Erythroblast (primary cell): ENCODE results near the gene MAP1LC3A.
"Not testable (repeated sequence)": the region's sequence is repeated elsewhere in the genome, so short reads cannot be mapped to it uniquely, and the experiment has no call there.

Source experiments
- DNase-seq, 2 experiments: peaks; one replicate each; lab custom pipeline; 2025; lab: John Stamatoyannopoulos, UW
- GATA1 ChIP-seq: IDR thresholded peaks from 2 replicates; pipeline ENCODE4 v1.6.1; 2011; ENCODE audit warnings: low read depth, mild to moderate bottlenecking, control low read depth, low read length, moderate library complexity
- POLR2A ChIP-seq: IDR thresholded peaks from 2 replicates; pipeline ENCODE4 v1.6.1; 2011; ENCODE audit warnings: mild to moderate bottlenecking, low read length

Gene MAP1LC3A

DNA sequence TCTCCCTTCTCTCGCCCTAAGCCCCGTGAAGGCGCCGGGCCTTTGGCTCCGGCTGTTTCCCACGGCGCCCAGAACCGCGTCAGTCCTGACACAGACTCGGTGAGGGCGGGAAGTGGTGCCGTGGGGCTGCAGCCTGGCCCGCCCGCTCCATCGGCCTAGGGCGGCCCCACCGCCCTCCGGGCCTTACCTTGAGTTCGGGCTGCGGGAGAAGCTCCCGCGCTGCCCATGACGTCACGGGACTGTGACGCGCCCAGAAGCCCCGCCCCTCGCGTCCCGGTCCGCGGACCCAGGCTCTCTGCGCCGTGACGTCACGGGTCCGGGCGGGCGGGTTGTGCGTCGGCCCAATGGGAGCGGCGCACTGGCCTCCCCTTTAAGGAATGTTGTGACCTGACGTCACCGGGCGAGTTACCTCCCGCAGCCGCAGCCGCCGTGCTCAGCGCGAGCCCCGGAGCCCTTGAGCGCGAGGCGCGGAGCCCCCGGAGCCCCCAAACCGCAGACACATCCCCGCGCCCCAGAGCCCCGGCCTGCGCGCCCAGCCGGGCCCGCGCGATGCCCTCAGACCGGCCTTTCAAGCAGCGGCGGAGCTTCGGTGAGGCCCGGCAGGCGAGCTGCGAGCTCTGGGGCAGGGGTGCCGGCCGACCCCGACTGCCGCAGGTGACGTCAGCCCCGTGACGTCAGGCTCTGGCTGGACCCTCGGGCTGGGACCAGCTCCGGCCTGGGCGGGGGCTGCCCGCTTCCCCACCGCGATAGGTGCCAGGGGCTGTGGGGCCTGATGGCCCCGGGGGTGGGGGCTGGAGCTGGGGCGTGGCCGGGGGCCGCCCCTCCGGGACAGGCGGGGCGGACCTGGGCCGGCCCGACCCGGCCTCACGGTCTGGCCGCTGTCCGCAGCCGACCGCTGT, at the start of gene MAP1LC3A:
Gene MAP1LC3A (plus strand): TSS at position 399 of the 899 bp plus-strand sequence. CDS start 151 bp downstream, at position 550.
- TF ChIP-seq GATA1, result no peak
- peak; percentile 82 for TF ChIP-seq POLR2A
- peak; percentile 99 for DNase-seq

- DNase-seq, result no peak
- TF ChIP-seq POLR2A (no peak), GATA1 (no peak)
These were observed 47.9 kb upstream of the MAP1LC3A start for GRCh38 chr20:34510575-34510974.

DNA sequence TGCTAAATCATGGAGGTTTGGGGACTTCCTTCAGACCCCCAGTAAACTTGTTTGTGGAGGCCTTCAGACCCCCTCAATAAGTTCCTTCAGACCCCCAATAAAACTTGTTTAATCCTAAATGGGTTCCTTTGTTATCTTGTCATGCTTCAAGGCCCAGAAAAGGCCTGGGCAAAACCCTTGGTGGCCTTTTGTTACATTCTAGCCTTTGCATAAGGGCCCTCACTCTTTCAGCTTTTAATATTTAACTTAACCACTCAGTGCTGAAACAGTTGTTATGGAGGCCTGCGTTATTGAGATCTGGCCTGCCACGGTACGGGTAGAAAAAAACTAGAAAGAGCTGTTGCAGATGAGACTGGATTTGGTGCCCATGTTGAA, 46.6 kb upstream of the MAP1LC3A start:
- peak in 1 of 2 experiments; percentile 47 for DNase-seq
- TF ChIP-seq GATA1 (no peak), POLR2A (no peak)

GRCh38 chr20:34512266-34512954, 46.1 kb upstream of the MAP1LC3A start:
- no peak for TF ChIP-seq GATA1
- TF ChIP-seq POLR2A, result no peak
- peak; percentile 45 to 58 for DNase-seq

DNA sequence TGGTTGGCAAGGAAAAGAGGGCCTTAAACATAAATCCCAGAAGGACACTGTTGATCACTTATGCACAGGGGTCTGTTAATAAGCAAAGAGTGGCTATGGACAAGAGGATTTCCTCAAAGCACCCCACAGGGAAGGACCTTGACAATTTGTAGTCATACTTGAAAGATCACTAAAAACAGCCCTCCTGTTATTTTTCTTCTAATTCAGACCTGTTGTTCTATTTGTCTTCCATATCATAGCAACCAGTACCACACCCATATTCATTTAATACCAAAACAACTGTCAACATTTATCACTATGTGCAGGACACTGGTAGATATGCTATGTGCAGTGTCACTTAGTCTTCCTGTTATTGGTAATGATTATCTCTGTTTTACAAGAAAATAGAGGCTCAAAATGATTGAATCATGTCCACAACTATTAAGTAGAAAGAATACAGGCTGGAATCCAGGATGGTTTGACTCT, 45.5 kb upstream of the MAP1LC3A start:
- peak; percentile 66 to 91 for DNase-seq
- TF ChIP-seq GATA1 (no peak), POLR2A (peak; percentile 53)

DNA sequence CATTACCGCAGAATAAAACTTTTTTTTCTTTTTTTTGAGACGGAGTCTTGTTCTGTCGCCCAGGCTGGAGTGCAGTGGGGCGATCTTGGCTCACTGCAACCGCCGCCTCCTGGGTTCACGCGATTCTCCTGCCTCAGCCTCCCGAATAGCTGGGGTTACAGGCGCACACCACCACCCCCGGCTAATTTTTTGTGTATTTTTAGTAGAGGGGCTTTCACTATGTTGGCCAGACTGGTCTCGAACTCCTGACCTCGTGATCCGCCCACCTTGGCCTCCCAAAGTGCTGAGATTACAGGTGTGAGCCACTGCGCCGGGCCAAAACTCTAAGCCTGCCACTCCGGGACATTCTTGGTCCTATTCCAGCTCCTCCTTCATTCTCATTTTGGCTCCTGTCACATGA, 44.5 kb upstream of the MAP1LC3A start:
- not testable (repeated sequence) for DNase-seq

DNA sequence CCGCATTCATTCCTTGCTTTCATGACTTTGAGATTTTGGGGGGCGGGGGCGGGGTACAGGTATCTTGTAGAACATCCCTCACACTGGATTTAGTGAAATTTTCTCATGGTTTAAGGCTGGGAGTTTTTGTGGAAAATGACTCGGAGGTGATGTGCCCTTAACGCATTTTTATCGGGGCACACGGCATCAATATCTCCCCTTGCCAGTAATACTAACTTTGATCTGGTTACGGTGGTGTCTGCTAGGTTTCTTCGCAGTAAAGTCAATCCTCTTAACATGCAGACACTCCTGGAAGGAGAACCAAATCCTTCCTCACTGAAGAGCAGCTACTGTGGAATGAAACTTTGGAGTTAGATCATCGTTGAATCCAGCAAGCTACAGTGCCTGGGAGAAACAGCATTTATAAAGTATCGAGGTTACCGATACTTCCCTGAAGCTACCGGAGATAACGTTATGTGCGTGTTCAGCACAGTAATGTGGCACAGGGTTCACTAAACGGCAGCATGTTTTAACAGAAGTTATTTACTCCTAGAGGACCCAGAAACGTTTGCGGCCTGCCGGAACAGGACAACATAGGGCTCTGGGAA, 43.5 kb upstream of the MAP1LC3A start:
- TF ChIP-seq GATA1 (no peak), POLR2A (peak; percentile 51)
- DNase-seq, result no peak

GRCh38 chr20:34515484-34516246, 42.9 kb upstream of the MAP1LC3A start:
- TF ChIP-seq POLR2A, result peak; percentile 7
- no peak for TF ChIP-seq GATA1
- DNase-seq, result peak; percentile 71 to 81

DNA sequence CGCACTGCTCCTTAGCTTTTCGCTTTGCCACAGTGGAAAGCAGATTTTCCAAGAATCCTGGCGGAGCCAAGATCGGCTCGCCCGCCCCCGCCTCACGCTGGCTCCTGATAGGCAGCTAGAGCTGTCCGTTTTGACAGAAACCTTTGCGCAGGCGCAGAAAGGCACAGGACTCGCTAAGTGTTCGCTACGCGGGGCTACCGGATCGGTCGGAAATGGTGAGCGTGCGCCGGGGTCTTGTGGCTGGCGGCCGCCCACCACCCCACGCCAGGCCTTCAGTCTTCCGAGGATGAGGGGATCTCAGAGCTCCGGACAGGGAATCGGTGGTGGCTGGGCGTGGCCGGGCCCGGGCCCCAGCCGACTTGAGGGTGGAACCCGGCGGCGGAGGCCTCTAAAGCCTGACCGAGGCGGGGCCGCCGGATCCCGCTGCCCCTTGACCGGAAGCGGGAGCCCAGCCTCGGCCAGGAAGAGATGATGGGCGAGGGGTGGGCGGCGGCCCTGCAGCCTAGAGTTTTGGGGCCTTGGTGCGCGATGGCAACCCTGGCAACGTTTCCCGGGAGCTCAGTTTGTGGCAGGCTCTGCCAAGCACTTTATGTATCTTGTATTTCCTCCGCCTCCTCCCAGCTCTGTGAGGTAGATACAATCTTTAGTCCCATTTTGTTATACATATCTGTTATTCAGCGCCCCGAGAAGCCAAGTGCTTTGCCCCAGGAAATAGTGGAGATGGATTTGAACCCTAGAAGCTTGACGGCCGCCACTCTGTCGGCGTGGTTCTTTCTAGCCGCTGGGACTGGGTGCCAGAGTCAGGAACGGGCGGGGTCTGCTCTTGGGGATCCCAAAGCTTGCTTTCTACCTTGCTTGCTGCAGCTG, 42.0 kb upstream of the MAP1LC3A start, which contains the start of gene DYNLRB1:
Gene DYNLRB1 (plus strand): TSS at position 176 of the 867 bp plus-strand sequence. CDS start 37 bp downstream, at position 213.
- TF ChIP-seq POLR2A (peak; percentile 87), GATA1 (no peak)
- peak; percentile 95 to 97 for DNase-seq

- DNase-seq, result no peak
- no peak for TF ChIP-seq POLR2A
- TF ChIP-seq GATA1, result no peak
These were observed 41.4 kb upstream of the MAP1LC3A start for GRCh38 chr20:34517114-34517505.

- DNase-seq, result not testable (repeated sequence)
These were observed 39.7 kb upstream of the MAP1LC3A start for GRCh38 chr20:34518863-34519262.

- not testable (repeated sequence) for DNase-seq
These were observed 38.7 kb upstream of the MAP1LC3A start for GRCh38 chr20:34519841-34520240.

DNA sequence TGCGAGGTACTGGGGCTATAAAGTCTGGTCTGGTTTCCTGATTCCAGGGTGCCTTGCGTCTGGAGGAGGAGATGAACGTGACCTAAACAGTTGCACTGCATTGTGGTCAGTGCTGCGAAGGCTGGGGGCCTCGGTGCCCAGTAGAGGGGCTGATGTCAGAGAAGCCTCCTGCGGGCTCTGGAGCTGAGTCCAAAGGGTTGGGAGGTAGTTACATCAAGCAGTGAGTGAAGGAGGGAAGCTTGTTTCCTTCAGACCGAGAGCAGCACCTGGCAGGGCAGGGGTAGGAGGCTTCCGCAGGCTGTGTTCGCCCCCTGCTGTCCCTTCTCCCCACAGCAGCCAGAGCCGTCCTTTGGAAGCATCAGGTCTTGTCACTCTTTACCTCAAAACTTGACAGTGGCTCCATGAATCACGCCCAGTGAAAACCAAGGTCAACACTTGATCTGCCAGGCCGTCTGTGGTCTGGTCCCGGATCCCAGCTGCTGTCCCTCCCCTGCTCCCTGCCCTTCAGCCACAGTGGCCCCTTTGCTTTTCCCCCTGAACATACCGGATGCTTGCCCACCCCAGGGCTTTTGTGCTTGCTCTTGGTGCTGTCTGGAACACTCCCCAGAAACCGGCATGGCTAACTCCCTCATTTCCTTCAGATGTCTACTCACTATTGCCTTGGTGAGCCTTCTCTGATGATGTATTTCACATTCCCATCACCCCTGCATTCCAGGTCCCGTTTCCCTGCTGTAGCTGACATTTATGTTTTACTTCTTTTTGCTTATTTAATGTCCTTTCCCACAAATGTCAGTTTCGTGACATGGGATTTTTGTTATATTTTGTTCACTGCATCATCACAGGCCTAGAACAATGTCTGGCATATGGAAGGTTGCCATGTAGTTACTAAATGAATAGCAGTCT, 35.3 kb upstream of the MAP1LC3A start:
- TF ChIP-seq POLR2A (no peak), GATA1 (no peak)
- peak; percentile 68 to 81 for DNase-seq
